AG09319 (cell line): ENCODE measurements around the gene SORBS2.
"Not testable (repeated sequence)": the region's sequence is repeated elsewhere in the genome, so short reads cannot be mapped to it uniquely, and the experiment has no call there.

ENCODE experiments used
- DNase-seq: peaks from one replicate; pipeline ENCODE4 v3.0.0-alpha.2; 2010; ENCODE audit warnings: low read depth; ENCODE audit errors: extremely low read depth
- TF ChIP-seq, protein P1 (sequence below): IDR thresholded peaks from 2 replicates; pipeline ENCODE4 v1.5.1; 2011; ENCODE audit warnings: low read depth, mild to moderate bottlenecking, inconsistent platforms, low read length, moderate library complexity

SORBS2 gene

DNA sequence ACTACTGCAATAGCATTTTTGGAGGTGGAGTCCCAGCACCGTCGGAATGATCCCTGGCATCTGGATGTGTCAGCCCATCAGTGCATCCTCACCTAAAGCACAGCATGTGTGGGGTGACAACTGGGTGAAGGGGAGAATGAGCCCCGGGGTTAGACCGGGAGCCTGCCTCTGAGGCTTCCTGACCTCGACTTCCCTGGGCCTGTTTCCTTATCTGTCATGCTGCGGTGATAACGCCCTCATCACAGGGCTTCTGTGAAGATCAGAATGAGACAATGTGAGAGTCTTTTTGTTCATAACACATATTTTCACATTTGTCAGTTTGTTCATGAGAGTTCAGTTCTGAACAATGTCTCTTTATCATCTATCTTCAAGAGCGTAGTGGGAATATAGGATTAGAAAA is 245.6 kb downstream of the SORBS2 start:
- no peak for DNase-seq

DNA sequence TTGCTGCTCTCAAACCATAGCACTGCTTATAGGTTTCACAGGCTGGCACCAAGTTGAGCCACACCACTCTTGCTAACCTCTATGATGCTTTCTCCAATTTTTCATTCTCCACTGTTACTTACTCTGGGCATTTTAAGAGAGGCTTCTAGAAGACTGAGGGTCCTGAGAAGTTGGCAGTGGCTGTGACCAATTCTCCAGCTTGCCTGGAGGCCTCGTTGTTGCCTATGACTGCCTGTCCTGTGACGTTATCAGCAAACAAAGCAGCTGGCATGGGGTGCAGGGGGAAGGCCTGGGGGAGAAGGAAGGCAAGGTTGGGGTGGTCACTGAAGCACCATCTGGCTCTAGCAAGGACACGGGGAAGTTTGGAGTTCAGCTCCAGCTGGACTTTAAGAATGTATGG is 246.3 kb downstream of the SORBS2 start:
- no peak for DNase-seq
- TF ChIP-seq, protein P1, sequence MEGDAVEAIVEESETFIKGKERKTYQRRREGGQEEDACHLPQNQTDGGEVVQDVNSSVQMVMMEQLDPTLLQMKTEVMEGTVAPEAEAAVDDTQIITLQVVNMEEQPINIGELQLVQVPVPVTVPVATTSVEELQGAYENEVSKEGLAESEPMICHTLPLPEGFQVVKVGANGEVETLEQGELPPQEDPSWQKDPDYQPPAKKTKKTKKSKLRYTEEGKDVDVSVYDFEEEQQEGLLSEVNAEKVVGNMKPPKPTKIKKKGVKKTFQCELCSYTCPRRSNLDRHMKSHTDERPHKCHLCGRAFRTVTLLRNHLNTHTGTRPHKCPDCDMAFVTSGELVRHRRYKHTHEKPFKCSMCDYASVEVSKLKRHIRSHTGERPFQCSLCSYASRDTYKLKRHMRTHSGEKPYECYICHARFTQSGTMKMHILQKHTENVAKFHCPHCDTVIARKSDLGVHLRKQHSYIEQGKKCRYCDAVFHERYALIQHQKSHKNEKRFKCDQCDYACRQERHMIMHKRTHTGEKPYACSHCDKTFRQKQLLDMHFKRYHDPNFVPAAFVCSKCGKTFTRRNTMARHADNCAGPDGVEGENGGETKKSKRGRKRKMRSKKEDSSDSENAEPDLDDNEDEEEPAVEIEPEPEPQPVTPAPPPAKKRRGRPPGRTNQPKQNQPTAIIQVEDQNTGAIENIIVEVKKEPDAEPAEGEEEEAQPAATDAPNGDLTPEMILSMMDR = no peak

More for the DNA sequence above, 245.6 kb downstream of the SORBS2 start:
- TF ChIP-seq, protein P1 = no peak

DNA sequence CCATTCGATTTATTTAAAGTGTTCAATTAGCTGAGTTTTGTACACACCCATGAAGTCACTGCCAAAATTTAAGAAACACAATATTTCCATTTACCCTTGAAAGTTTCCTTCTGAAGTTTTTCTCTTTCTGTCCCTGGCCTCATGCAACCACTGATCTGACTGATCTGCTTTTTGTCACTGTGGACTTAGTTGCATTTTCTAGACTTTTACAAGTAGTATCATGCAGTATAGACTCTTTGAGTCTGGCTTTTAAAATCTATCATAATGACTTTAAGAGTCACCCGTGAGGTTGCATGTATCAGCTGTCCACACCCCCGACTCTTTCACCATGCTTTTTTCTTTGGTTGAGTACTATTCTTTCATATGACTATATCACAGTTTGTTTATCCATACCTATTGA is 247.6 kb downstream of the SORBS2 start:
- TF ChIP-seq, protein P1 = no peak
- no peak for DNase-seq

DNA sequence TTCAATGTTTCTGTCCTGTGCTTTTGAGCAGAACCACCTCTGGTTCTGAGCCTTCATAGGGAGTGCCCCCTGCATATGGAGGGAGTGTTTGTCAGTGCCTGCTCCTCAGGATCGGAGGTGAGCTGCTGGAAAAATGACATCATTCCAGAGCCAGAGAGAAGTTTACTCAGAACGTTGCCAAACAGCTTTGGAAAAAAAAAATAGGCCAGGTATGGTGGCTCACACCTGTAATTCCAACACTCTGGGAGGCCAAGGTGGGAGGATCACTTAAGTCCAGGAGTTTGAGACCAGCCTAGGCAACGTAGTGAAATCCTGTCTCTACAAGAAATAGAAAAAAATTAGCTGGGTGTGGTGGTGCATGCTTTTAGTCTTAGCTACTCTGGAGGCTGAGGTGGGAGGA is 249.5 kb downstream of the SORBS2 start:
- DNase-seq = no peak
- TF ChIP-seq, protein P1 = no peak

DNA sequence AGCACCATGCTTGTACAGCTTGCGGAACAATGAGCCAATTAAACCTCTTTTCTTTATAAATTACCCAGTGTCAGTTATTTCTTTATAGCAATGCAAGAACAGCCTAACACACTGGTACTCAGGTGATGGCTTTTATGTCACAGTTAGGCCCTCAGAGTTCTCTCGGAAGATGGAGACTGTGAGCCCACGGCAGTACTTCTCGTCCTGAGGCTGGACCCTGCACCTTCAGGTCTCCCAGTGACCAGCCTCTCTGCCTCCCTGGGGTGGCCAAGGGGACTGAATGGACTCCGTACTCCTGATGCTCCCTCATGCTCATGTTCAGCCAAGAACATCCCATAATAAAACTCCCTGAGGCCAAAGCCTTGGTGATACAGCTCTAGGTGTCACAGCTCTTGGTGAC is 251.7 kb downstream of the SORBS2 start:
- no peak for DNase-seq
- TF ChIP-seq, protein P1 = no peak

DNA sequence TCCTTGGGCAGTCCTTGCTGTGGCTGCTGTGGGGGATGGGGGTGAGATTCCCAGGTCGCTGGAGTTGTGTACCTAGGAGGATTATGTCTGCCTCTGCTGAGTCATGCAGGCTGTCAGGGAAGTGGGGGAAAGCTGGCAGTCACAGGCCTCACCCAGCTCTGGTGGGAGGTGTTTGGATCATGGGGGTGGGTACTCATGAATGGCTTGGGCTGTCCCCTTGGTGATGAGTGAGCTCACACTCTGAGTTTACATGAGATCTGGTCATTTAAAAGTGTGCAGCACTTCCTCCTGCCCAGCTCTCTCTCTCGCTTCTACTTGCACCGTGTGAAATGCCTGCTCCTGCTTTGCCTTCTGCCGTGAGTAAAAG is 252.1 kb downstream of the SORBS2 start:
- DNase-seq = no peak
- TF ChIP-seq, protein P1 = no peak

DNA sequence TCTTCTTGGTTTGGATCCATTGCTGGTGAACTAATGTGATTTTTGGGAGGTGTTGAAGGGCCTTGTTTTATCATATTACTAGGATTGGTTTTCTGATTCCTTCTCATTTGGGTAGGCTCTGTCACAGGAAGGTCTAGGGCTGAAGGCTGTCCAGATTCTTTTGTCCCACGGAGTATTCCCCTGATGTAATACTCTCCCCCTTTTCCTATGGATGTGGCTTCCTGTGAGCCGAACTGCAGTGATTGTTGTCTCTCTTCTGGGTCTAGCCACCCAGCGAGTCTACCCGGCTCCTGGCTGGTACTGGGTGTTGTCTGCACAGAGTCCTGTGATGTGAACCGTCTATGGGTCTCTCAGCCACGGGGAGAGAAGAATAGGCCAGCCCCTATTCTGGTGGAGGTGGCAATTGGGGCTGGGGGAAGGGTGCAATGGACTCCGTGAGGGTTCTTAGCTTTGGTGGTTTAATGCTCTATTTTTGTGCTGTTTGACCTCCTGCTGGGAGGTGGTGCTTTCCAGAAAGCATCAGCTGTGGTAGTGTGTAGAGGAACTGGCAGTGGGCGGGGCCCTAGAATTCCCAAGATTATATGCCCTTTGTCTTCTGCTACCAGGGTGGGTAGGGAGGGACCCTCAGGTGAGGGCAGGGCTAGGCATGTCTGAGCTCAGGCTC is 252.6 kb downstream of the SORBS2 start:
- not testable (repeated sequence) for DNase-seq

DNA sequence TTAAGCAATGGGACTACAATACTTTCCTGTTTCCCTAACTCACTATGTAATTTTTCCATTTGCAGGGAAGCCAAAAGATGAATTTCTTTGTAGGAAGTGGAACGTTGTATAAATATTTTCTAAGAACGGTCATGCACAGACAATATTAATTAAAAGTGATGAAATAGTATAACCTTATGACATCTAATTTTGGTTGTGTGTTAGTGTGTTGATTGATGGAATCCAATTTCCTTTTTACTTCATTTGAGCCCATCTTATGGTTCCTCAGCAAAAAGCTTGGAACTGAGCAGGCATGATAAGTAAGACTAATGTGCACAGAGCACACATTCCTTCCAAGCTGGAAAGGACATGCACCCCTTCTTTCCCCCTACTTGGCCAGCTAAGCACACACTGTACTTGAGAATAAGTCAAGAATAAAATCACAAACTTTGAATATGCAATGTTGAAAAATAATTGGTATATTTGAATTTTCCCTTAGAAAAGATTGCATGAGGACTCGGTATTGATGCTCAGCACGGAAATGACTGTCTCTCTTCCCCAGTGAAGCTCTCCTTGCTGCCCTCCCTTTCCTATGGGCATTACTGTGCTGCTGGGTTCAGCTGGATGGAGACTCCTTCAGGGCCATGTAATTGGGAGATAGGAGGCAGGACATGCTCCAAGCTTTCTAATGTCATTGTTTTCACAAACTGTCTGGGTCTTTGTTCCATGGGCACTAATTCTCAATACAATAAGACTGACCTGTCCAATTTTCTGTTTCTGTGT is 257.4 kb downstream of the SORBS2 start:
- TF ChIP-seq, protein P1 = no peak
- no peak for DNase-seq
